ENCODE data around the gene TRPM1.

Gene TRPM1

DNA sequence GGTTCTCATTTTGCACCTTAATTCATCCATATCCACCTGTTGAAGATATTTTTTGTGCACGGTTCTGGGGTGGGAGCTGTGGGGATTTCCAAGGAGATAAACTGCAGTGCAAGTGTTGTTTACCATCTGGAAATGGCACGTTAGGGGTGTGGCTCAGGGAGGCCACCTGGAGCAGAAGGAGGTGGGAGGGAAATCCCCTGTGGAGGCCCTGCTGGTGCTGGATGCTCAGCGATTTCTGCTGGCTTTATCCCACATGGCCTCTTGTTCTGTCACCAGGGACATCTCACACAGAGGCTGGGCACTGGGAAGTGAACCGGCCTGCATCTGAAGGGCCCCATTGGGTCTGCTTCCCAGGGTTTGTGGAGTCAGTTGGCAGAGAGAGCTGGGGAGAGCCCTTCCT, 24.3 kb downstream of the TRPM1 start:
- no peak for TF ChIP-seq CTCF (IDR thresholded peaks at IDR 0.05; ENCODE audit: extremely low read depth, missing control alignments)
- no peak for DNase-seq (ENCODE audit: low spot score)

GRCh38 chr15:31074321-31074720, 27.2 kb downstream of the TRPM1 start:
- TF ChIP-seq CTCF (IDR thresholded peaks at IDR 0.05; ENCODE audit: extremely low read depth, missing control alignments): no peak
- DNase-seq (ENCODE audit: low spot score): no peak

- DNase-seq (ENCODE audit: low spot score): no peak
These were observed 30.7 kb downstream of the TRPM1 start for GRCh38 chr15:31070867-31071266.

DNA sequence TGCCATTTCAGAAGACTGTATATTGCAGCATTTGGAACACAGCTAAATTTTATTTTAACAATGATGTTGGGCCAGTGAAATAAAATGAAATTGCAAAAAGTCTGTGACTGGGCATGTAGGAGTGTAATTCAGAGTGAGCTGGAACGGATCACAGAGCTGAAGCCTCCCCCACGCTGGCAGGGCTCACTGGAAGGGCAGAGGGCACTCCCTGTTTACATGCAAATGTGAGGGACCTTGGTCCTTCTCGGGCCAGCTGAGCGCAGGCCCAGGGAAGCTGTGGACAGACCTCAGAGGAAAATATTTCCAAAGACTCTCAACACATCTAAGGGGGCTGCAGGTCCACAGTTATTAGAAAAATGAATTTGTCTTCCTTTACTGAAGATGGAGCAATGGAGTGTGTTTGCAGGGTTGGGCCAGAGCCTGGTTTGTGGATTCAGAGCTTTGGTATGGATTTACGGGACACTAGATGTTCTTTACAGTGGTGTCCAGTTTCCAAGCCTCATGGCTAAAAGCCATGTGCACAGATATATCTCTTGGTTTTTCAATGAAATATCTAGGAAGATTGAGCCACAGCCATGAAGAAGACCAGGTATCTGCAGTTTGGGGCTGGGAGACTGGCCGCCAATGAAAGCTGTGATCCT, 32.0 kb downstream of the TRPM1 start:
- TF ChIP-seq CTCF (IDR thresholded peaks at IDR 0.05; ENCODE audit: extremely low read depth, missing control alignments): no peak
- DNase-seq (ENCODE audit: low spot score): no peak

More at GRCh38 chr15:31070867-31071266, 30.7 kb downstream of the TRPM1 start:
- no peak for TF ChIP-seq CTCF (IDR thresholded peaks at IDR 0.05; ENCODE audit: extremely low read depth, missing control alignments)

DNA sequence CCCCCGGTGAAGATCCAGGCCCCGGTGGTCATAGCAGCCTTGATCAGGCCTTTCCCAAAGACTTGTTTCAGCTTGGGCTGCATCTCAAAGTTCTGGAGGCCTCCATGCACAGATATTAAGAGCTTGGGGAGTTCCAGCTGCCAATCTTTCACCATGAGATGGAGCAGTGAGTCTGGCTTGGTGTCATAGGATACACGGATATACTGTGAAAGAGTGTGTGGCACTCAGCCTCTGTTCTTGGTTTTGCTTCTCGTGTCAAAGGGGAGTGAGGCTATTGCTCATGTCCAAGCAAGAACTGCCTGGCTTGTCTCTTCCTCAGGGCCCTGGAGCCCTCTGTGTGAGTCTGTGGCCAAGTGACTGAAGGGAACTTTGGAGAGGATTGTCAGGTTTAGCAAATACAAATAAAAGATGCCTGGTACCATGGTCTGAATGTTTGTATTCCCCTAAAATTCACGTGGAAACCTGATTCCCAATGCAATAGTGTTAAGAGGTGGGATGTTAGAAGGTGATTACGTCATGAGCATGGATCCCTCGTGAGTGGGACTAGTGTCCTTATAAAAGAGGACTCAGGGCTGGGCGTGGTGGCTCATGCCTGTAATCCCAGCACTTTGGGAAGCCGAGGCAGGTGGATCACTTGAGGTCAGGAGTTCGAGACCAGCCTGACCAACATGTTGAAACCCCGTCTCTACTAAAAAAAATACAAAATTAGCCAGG, 33.5 kb downstream of the TRPM1 start:
- no peak for TF ChIP-seq CTCF (IDR thresholded peaks at IDR 0.05; ENCODE audit: extremely low read depth, missing control alignments)
- DNase-seq (ENCODE audit: low spot score): no peak

DNA sequence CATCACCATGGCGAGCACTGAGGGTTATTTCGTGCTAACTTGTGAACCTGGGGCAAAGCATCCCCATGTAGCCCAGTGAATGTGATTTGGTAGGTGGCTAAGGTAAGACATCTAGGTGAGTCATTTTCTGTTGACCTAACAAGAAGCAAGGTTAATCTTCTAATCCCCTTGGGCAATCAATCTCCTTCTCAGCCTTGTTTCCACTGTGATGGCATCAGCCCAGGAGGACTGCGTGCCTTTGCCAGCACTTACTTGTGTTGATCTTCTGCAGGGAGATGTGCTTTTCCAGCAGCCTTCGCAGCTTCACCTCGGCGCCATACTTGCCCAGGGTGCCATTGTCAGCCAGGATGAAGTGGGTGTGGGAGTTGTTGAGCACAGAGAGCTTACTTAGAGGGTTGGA, 35.7 kb downstream of the TRPM1 start:
- no peak for DNase-seq (ENCODE audit: low spot score)
- no peak for TF ChIP-seq CTCF (IDR thresholded peaks at IDR 0.05; ENCODE audit: extremely low read depth, missing control alignments)

GRCh38 chr15:31062911-31063310, 38.6 kb downstream of the TRPM1 start:
- DNase-seq (ENCODE audit: low spot score): no peak
- no peak for TF ChIP-seq CTCF (IDR thresholded peaks at IDR 0.05; ENCODE audit: extremely low read depth, missing control alignments)

Data from GM20000 (cell line).